ENCODE measurements around the gene CCDC127. TPM values are rescaled to one million over a fixed set of nuclear protein-coding genes. Genes with fewer than 3 reads are reported as not detected.

CCDC127 gene
- total RNA-seq, 4 donors from 2014 or later = 4.1 to 9.0 (median 7.2) TPM

GRCh38 chr5:174291-174600, 43.7 kb downstream of the CCDC127 start:
- no peaks in the 10 kb centered on the region for H3K4me1 ChIP-seq
- H3K27ac ChIP-seq = no peak overlapping the region
- no peaks in the 10 kb centered on the region for H3K9me3 ChIP-seq
- no peak for TF ChIP-seq POLR2A (IDR thresholded peaks at IDR 0.05)
- no peak for TF ChIP-seq CTCF (IDR thresholded peaks at IDR 0.05)
- peak in 1 of 3 donors; percentile 10 for DNase-seq
- no peaks in the 10 kb centered on the region for H3K27me3 ChIP-seq
- H3K36me3 ChIP-seq = no peaks in the 10 kb centered on the region
- no peak overlapping the region for H3K4me3 ChIP-seq

GRCh38 chr5:173392-174290, 44.3 kb downstream of the CCDC127 start:
- Histone ChIP-seq H3K27ac (no peak overlapping the region), H3K4me1 (no peaks in the 10 kb centered on the region), H3K27me3 (no peaks in the 10 kb centered on the region), H3K4me3 (no peak overlapping the region), H3K36me3 (no peaks in the 10 kb centered on the region), H3K9me3 (no peaks in the 10 kb centered on the region)
- TF ChIP-seq POLR2A (IDR thresholded peaks at IDR 0.05) = no peak
- no peak for TF ChIP-seq CTCF (IDR thresholded peaks at IDR 0.05)
- DNase-seq = peak in 2 of 3 donors; percentile 26 to 29

- TF ChIP-seq POLR2A (IDR thresholded peaks at IDR 0.05) (no peak), CTCF (IDR thresholded peaks at IDR 0.05) (no peak)
- Histone ChIP-seq H3K9me3 (no peaks in the 10 kb centered on the region), H3K27me3 (no peaks in the 10 kb centered on the region), H3K27ac (no peak overlapping the region), H3K36me3 (no peaks in the 10 kb centered on the region), H3K4me3 (no peak overlapping the region), H3K4me1 (no peaks in the 10 kb centered on the region)
- peak in 2 of 3 donors; percentile 10 to 38 for DNase-seq
Observed at GRCh38 chr5:172841-173251, 45.1 kb downstream of the CCDC127 start.

- Histone ChIP-seq H3K4me3 (no peak overlapping the region), H3K27ac (no peak overlapping the region), H3K9me3 (no peaks in the 10 kb centered on the region), H3K27me3 (no peaks in the 10 kb centered on the region), H3K36me3 (no peaks in the 10 kb centered on the region), H3K4me1 (no peaks in the 10 kb centered on the region)
- DNase-seq = no peak
- TF ChIP-seq POLR2A (IDR thresholded peaks at IDR 0.05) (no peak), CTCF (IDR thresholded peaks at IDR 0.05) (no peak)
Observed at GRCh38 chr5:172421-172820, 45.5 kb downstream of the CCDC127 start.

- no peak for TF ChIP-seq CTCF (IDR thresholded peaks at IDR 0.05)
- TF ChIP-seq POLR2A (IDR thresholded peaks at IDR 0.05) = no peak
- DNase-seq = peak in 2 of 3 donors; percentile 34 to 40
Observed at GRCh38 chr5:171801-172331, 46.1 kb downstream of the CCDC127 start.

More at GRCh38 chr5:171801-172331, 46.1 kb downstream of the CCDC127 start:
- Histone ChIP-seq H3K4me1 (no peaks in the 10 kb centered on the region), H3K9me3 (no peaks in the 10 kb centered on the region), H3K4me3 (no peak overlapping the region), H3K27ac (no peak overlapping the region), H3K36me3 (no peaks in the 10 kb centered on the region), H3K27me3 (no peaks in the 10 kb centered on the region)

Data from Peyer's patch (tissue), 4 donors.